HCT116 (cell line): ENCODE data around the gene MOB2. TPM values are rescaled to one million over a fixed set of nuclear protein-coding genes. Genes with fewer than 3 reads are reported as not detected.

ENCODE experiments used
- ATAC-seq: fragments of 200-7000 bp; cut with Tn5 transposase; 2 replicates; pipeline ENCODE4 v1.9.1; 2020; ENCODE audit warnings: mild to moderate bottlenecking, moderate library complexity
- BruUV-seq: library from RNA; stranded (reverse); fragments of 400-500 nt; replicated peaks from 2 replicates; lab custom pipeline; 2021; lab: Mats Ljungman, UMichigan
- CTCF ChIA-PET: fragments of 300-600 bp; sonication (Branson Sonifier 250); formaldehyde crosslinking; loops from one replicate; lab custom pipeline; 2021; ENCODE audit warnings: antibody characterized with exemption; lab: Charles Lee
- POLR2A ChIA-PET: fragments of 300-600, 350-600 bp; sonication (Branson Sonifier 250); formaldehyde crosslinking; loops from one replicate; lab custom pipeline; 2021; ENCODE audit warnings: antibody characterized with exemption; lab: Charles Lee
- RAD21 ChIA-PET, 2 experiments: fragments of 300-600 bp; sonication (Branson Sonifier 250); formaldehyde crosslinking; loops; one replicate each; lab custom pipeline; 2023; ENCODE audit warnings: low total read pairs in 2 of 2; ENCODE audit not compliant: uncharacterized antibody in 2 of 2, unreplicated experiment in 2 of 2, low non-redundant PET in 1 of 2; lab: Charles Lee
- DNase-seq: peaks from one replicate; pipeline ENCODE4 v3.0.0-alpha.2; 2010; ENCODE audit warnings: low read depth, low spot score
- H2AFZ ChIP-seq: fragments of 200-600 bp; shearing (Covaris generic), sonication (generic); 2 replicates; pipeline ENCODE4 v1.6.1; 2017; ENCODE audit warnings: low read depth, mixed run types, mixed read lengths, antibody characterized with exemption, low read length; ENCODE audit not compliant: poor library complexity, severe bottlenecking
- H3K27ac ChIP-seq: 2 replicates; pipeline ENCODE4 v1.5.1; 2012; ENCODE audit warnings: low read depth, low read length
- H3K27me3 ChIP-seq: fragments of 200-600 bp; sonication (generic); 2 replicates; pipeline ENCODE4 v1.6.1; 2016; ENCODE audit warnings: mixed run types, low read length, mixed read lengths; ENCODE audit not compliant: insufficient read depth
- H3K36me3 ChIP-seq, 2 experiments: fragments of 200-500 bp in 1 of 2; fragments of 200-600 bp in 1 of 2; sonication (Bioruptor generic) in 1 of 2; sonication (generic) in 1 of 2; 2 replicates each; pipeline versions ENCODE4 v1.5.1 to v1.6.1; 2014 to 2016; ENCODE audit warnings: low read length in 2 of 2, inconsistent platforms in 1 of 2, mixed read lengths in 1 of 2, mixed run types in 1 of 2; ENCODE audit not compliant: insufficient read depth in 2 of 2, control insufficient read depth in 1 of 2
- H3K4me1 ChIP-seq, 2 experiments: fragments of 200-600 bp in 1 of 2; sonication (generic) in 1 of 2; 2 replicates each; pipeline versions ENCODE4 v1.5.1 to v1.6.1; 2012 to 2017; ENCODE audit warnings: low read length in 2 of 2, inconsistent platforms in 1 of 2, mild to moderate bottlenecking in 1 of 2, mixed read lengths in 1 of 2, mixed run types in 1 of 2, moderate library complexity in 1 of 2; ENCODE audit not compliant: insufficient read depth in 2 of 2, control insufficient read depth in 1 of 2
- H3K4me2 ChIP-seq: fragments of 200-600 bp; sonication (generic); 2 replicates; pipeline ENCODE4 v1.6.1; 2017; ENCODE audit warnings: mixed run types, low read length, mixed read lengths
- H3K4me3 ChIP-seq, 2 experiments: fragments of 200-600 bp in 1 of 2; sonication (generic) in 1 of 2; replicated peaks in 1 of 2; 2 replicates each; pipeline ENCODE4 v1.5.1; 2011 to 2016; ENCODE audit warnings: low read length in 2 of 2, control low read depth in 1 of 2, low read depth in 1 of 2, mild to moderate bottlenecking in 1 of 2, mixed read lengths in 1 of 2, mixed run types in 1 of 2
- H3K79me2 ChIP-seq: fragments of 200-600 bp; sonication (generic); 2 replicates; pipeline ENCODE4 v1.6.1; 2017; ENCODE audit warnings: mild to moderate bottlenecking, mixed run types, low read length, moderate library complexity, mixed read lengths; ENCODE audit not compliant: insufficient read depth
- H3K9ac ChIP-seq: fragments of 200-600 bp; sonication (generic); 2 replicates; pipeline ENCODE4 v1.6.1; 2016; ENCODE audit warnings: low read length, mixed read lengths
- H3K9me2 ChIP-seq: fragments of 200-600 bp; sonication (generic), shearing (Covaris generic); 2 replicates; pipeline ENCODE4 v1.6.1; 2017; ENCODE audit warnings: mixed run types, mild to moderate bottlenecking, moderate library complexity; ENCODE audit not compliant: insufficient read depth
- H3K9me3 ChIP-seq, 2 experiments: fragments of 200-500 bp in 1 of 2; fragments of 200-600 bp in 1 of 2; sonication (Bioruptor generic) in 1 of 2; sonication (generic) in 1 of 2; 2 replicates each; pipeline ENCODE4 v1.6.1; 2014 to 2017; ENCODE audit warnings: low read length in 2 of 2, mixed read lengths in 2 of 2, inconsistent platforms in 1 of 2, low read depth in 1 of 2, mild to moderate bottlenecking in 1 of 2, mixed run types in 1 of 2, moderate library complexity in 1 of 2; ENCODE audit not compliant: control insufficient read depth in 1 of 2, insufficient read depth in 1 of 2
- H4K20me1 ChIP-seq: fragments of 200-600 bp; sonication (generic), shearing (Covaris generic); 2 replicates; pipeline ENCODE4 v1.6.1; 2017; ENCODE audit warnings: mixed run types, mild to moderate bottlenecking, moderate library complexity; ENCODE audit not compliant: insufficient read depth
- CBX3 ChIP-seq: IDR thresholded peaks from 2 replicates; pipeline ENCODE4 v1.6.1; 2012; ENCODE audit warnings: low read depth
- ELF1 ChIP-seq: IDR thresholded peaks from 2 replicates; pipeline ENCODE4 v1.6.1; 2012; ENCODE audit warnings: low read depth, borderline replicate concordance
- EZH2 ChIP-seq: fragments of 200-600 bp; sonication (generic); IDR thresholded peaks from 2 replicates; pipeline ENCODE4 v1.6.1; 2017; ENCODE audit warnings: antibody characterized with exemption, mixed run types
- FOSL1 ChIP-seq: IDR thresholded peaks from 2 replicates; pipeline ENCODE4 v1.6.1; 2012; ENCODE audit warnings: low read depth
- JUND ChIP-seq: IDR thresholded peaks from 2 replicates; pipeline ENCODE4 v1.6.1; 2012
- POLR2A ChIP-seq: IDR thresholded peaks from 2 replicates; pipeline ENCODE4 v1.7.0; 2011; ENCODE audit warnings: borderline replicate concordance; ENCODE audit not compliant: insufficient read depth, insufficient read length; ENCODE audit errors: extremely low read depth
- POLR2AphosphoS5 ChIP-seq: IDR thresholded peaks from 2 replicates; pipeline ENCODE4 v1.6.1; 2011; ENCODE audit warnings: mild to moderate bottlenecking, low read depth, low read length, moderate library complexity
- SP1 ChIP-seq: IDR thresholded peaks from 2 replicates; pipeline ENCODE4 v1.6.1; 2012; ENCODE audit warnings: low read depth
- TCF7L2 ChIP-seq: IDR thresholded peaks from 2 replicates; pipeline ENCODE4 v1.7.0; 2011; ENCODE audit warnings: borderline replicate concordance, inconsistent platforms; ENCODE audit not compliant: insufficient read depth, insufficient read length; ENCODE audit errors: extremely low read depth
- YY1 ChIP-seq: IDR thresholded peaks from 2 replicates; pipeline ENCODE4 v1.6.1; 2011; ENCODE audit warnings: low read length, low read depth, moderate library complexity, mild to moderate bottlenecking; ENCODE audit not compliant: insufficient replicate concordance; ENCODE audit errors: extremely low read depth
- ZFX ChIP-seq: fragments of 450-650 bp; IDR thresholded peaks from 2 replicates; pipeline ENCODE4 v1.6.1; 2017
- ZNF274 ChIP-seq: fragments of 200-500 bp; sonication (Bioruptor generic); IDR thresholded peaks from 2 replicates; pipeline ENCODE4 v1.6.1; 2014; ENCODE audit warnings: mild to moderate bottlenecking, low read depth, low read length, inconsistent platforms
- intact Hi-C: fragments of 100-400 bp; cut with micrococcal nuclease; formaldehyde crosslinking; loops from 2 replicates; pipeline ENCODE4 v1.10.0; 2022
- total RNA-seq: library from RNA; stranded (reverse); gene quantifications from one replicate; pipeline ENCODE4 v1.2.1, GENCODE V29; 2021; ENCODE audit not compliant: unreplicated experiment
- TF ChIP-seq, protein P1 (sequence below), 3 experiments: fragments of 200-600 bp in 1 of 3; sonication (generic) in 1 of 3; IDR thresholded peaks in 2 of 3; conservative IDR thresholded peaks in 1 of 3; 2 replicates each; pipeline ENCODE4 v1.5.1; 2012 to 2017; ENCODE audit warnings: low read depth in 2 of 3, low read length in 2 of 3, antibody characterized with exemption in 1 of 3, borderline replicate concordance in 1 of 3, control low read depth in 1 of 3, mild to moderate bottlenecking in 1 of 3, mixed read lengths in 1 of 3, mixed run types in 1 of 3, moderate library complexity in 1 of 3; ENCODE audit not compliant: insufficient read depth in 1 of 3
- TF ChIP-seq, protein P2 (sequence below): IDR thresholded peaks from 2 replicates; pipeline ENCODE4 v1.6.1; 2012

MOB2 gene
- total RNA-seq, 1 experiment from 2014 or later: 25.7 TPM

DNA sequence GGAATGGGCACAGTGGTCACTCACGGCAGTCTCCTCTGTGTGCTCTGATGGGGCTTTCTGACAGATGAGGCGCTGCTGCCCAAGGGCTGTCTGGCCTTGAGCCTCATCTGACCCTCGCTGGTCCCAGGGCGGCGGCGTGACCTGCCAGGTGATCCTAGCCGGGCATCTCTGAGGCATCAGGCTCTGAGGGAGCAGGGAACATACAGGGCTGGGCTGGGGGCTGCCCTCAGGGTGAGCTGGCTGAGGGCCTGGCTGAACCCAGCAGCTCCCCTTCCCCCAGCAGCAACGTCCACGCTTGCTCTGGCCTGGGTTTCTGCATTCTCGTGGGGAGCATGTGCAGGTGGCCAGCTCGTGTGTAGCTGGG is 47.6 kb downstream of the MOB2 start:
- H3K4me3 ChIP-seq: no peak overlapping the region
- no TSS peak for BruUV-seq
- H3K27me3 ChIP-seq: no peaks in the 10 kb centered on the region
- H3K79me2 ChIP-seq: no peaks in the 10 kb centered on the region
- ChIA-PET CTCF (no interaction called here), RAD21 (no interaction called here), POLR2A (no interaction called here)
- no peaks in the 10 kb centered on the region for H3K9me2 ChIP-seq
- no peak overlapping the region for H2AFZ ChIP-seq
- H3K9me3 ChIP-seq: no peaks in the 10 kb centered on the region
- no peaks in the 10 kb centered on the region for H4K20me1 ChIP-seq
- no peaks in the 10 kb centered on the region for H3K36me3 ChIP-seq
- peaks cover 0 to 6% of the 10 kb centered on the region in 2 experiments; a peak in 1 of 4 replicates for H3K4me1 ChIP-seq
- intact Hi-C loops: no loop called here
- no peak overlapping the region for H3K4me2 ChIP-seq
- ATAC-seq (no peak), DNase-seq (no peak)
- TF ChIP-seq ZFX (no peak), EZH2 (no peak), POLR2AphosphoS5 (no peak), FOSL1 (no peak), SP1 (no peak), TCF7L2 (no peak), JUND (no peak), POLR2A (no peak), ELF1 (no peak), YY1 (no peak), ZNF274 (no peak), CBX3 (no peak)
- TF ChIP-seq, protein P1, sequence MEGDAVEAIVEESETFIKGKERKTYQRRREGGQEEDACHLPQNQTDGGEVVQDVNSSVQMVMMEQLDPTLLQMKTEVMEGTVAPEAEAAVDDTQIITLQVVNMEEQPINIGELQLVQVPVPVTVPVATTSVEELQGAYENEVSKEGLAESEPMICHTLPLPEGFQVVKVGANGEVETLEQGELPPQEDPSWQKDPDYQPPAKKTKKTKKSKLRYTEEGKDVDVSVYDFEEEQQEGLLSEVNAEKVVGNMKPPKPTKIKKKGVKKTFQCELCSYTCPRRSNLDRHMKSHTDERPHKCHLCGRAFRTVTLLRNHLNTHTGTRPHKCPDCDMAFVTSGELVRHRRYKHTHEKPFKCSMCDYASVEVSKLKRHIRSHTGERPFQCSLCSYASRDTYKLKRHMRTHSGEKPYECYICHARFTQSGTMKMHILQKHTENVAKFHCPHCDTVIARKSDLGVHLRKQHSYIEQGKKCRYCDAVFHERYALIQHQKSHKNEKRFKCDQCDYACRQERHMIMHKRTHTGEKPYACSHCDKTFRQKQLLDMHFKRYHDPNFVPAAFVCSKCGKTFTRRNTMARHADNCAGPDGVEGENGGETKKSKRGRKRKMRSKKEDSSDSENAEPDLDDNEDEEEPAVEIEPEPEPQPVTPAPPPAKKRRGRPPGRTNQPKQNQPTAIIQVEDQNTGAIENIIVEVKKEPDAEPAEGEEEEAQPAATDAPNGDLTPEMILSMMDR (IDR thresholded peaks at IDR 0.05 in 2 of 3, conservative IDR thresholded peaks at IDR 0.05 in 1 of 3; ENCODE audit: borderline replicate concordance in 1 of 3, insufficient read depth in 1 of 3, low read depth in 2 of 3, low read length in 2 of 3): no peak
- TF ChIP-seq, protein P2, sequence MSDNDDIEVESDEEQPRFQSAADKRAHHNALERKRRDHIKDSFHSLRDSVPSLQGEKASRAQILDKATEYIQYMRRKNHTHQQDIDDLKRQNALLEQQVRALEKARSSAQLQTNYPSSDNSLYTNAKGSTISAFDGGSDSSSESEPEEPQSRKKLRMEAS: no peak
- H3K9ac ChIP-seq: no peak overlapping the region
- no peak overlapping the region; the same call in 1 of the 2 replicates for H3K27ac ChIP-seq
